Measurements from ENCODE around the gene NUP210L. TPM values are rescaled to one million over a fixed set of nuclear protein-coding genes. Genes with fewer than 3 reads are reported as not detected.

Gene NUP210L
- total RNA-seq, 2 experiments from 2014 or later = 0.03 to 0.06 TPM

DNA sequence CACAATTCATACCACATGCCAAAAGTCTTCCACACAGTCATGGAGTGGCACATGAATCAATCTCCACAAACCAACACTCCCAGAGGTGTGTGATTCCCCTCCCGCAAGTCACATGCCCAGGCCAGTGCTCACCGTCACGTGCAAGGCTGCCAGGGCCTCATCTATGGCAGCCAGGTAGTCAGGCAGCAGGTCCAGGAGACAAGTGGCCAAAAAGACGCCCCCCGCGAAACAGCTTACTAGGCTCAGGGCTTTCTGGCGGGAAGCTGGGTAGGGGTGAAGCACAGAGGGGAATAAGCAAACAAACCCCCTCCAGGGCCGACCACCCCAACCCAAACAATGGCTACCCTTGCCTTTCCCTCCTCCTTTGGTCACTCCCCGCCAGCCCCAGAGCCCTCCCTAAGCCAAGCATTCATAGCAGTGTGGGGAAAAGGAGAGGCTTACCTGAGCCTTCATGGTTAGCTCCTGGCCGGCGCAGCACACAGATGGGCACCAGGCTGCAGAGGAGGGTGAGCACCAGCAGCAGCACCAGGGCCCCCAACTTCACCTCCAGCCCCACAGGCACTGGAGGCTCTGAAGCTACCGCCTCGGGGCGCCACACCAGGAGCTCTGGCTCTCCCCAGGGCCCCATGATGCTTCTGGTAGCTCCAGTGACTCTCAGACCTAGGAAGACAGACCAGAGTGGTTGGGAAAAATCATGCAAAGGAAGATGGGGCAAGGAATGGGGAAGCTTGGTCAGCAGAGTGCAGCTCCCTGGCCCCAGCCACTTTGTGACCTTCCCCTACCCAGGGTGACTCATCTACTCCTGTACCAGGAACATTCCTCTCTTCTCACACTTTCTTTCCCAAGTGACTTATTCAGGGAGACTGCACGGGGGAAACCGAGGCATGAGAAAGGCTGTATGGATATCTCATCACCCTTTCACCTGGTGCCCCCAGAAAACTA lies 192.5 kb downstream of the NUP210L start:
- H2AFZ ChIP-seq (ENCODE audit: low read length) = peak overlapping the region; percentile 34; the same call in 1 of the 2 replicates
- H4K20me1 ChIP-seq (ENCODE audit: insufficient read depth, low read length) = no peaks in the 10 kb centered on the region
- H3K9me3 ChIP-seq (ENCODE audit: low read length) = no peaks in the 10 kb centered on the region
- peaks cover 42% of the 10 kb centered on the region for H3K4me1 ChIP-seq (ENCODE audit: insufficient read depth, low read length, poor library complexity, severe bottlenecking)
- peak; percentile 34; the same call in 1 of the 2 replicates for TF ChIP-seq CTCF (conservative IDR thresholded peaks at IDR 0.05; ENCODE audit: low read length)
- no peak for TF ChIP-seq EZH2phosphoT487 (IDR thresholded peaks at IDR 0.05; ENCODE audit: borderline replicate concordance, low read depth, low read length)
- CTCF ChIA-PET (ENCODE audit: unreplicated experiment) = no interaction called here
- peaks cover 46% of the 10 kb centered on the region for H3K79me2 ChIP-seq (ENCODE audit: insufficient read depth, low read depth, low read length)
- H3K9me2 ChIP-seq (ENCODE audit: insufficient read depth, low read length) = no peaks in the 10 kb centered on the region
- DNase-seq (ENCODE audit: low spot score) = no peak
- intact Hi-C loops (cut with micrococcal nuclease; ENCODE audit: unreplicated experiment) = loop anchor here (1.0 kb wide), 1 partner anchor 39 kb away; no protein-coding TSS in a partner anchor
- peaks cover 20% of the 10 kb centered on the region for H3K36me3 ChIP-seq (ENCODE audit: insufficient read depth, low read length)
- H3K4me2 ChIP-seq (ENCODE audit: low read length) = peak overlapping the region; percentile 99
- peak overlapping the region; percentile 85 for H3K4me3 ChIP-seq (ENCODE audit: low read depth, low read length, poor library complexity, severe bottlenecking)
- POLR2A ChIA-PET = interaction anchor here (1.1 to 2.6 kb wide), 7 partner anchors 12 to 41 kb away, joined by 3 to 24 read pairs (median 5); partner anchors contain the start of genes GATAD2B, JTB and RAB13
- H3K27ac ChIP-seq (ENCODE audit: low read depth, low read length, poor library complexity, severe bottlenecking) = peak overlapping the region; percentile 63
- BruUV-seq (replicated peaks) = no TSS peak

- TF ChIP-seq EZH2phosphoT487 (IDR thresholded peaks at IDR 0.05; ENCODE audit: borderline replicate concordance, low read depth, low read length) (no peak), CTCF (conservative IDR thresholded peaks at IDR 0.05; ENCODE audit: low read length) (no peak)
- Histone ChIP-seq H4K20me1 (ENCODE audit: insufficient read depth, low read length) (peaks cover 2% of the 10 kb centered on the region; the same call in 1 of the 2 replicates), H3K36me3 (ENCODE audit: insufficient read depth, low read length) (peaks cover 20% of the 10 kb centered on the region), H3K79me2 (ENCODE audit: insufficient read depth, low read depth, low read length) (peaks cover 50% of the 10 kb centered on the region), H3K9me2 (ENCODE audit: insufficient read depth, low read length) (no peaks in the 10 kb centered on the region), H3K4me1 (ENCODE audit: insufficient read depth, low read length, poor library complexity, severe bottlenecking) (peaks cover 49% of the 10 kb centered on the region), H3K4me2 (ENCODE audit: low read length) (peak overlapping the region; percentile 99), H3K9me3 (ENCODE audit: low read length) (no peaks in the 10 kb centered on the region), H3K27ac (ENCODE audit: low read depth, low read length, poor library complexity, severe bottlenecking) (no peak overlapping the region), H2AFZ (ENCODE audit: low read length) (no peak overlapping the region), H3K4me3 (ENCODE audit: low read depth, low read length, poor library complexity, severe bottlenecking) (peak overlapping the region; percentile 85)
- CTCF ChIA-PET (ENCODE audit: unreplicated experiment) = no interaction called here
- no TSS peak for BruUV-seq (replicated peaks)
- intact Hi-C loops (cut with micrococcal nuclease; ENCODE audit: unreplicated experiment) = no loop called here
- POLR2A ChIA-PET = no interaction called here
- DNase-seq (ENCODE audit: low spot score) = no peak
Observed at GRCh38 chr1:153961421-153961820, 193.5 kb downstream of the NUP210L start.

DNA sequence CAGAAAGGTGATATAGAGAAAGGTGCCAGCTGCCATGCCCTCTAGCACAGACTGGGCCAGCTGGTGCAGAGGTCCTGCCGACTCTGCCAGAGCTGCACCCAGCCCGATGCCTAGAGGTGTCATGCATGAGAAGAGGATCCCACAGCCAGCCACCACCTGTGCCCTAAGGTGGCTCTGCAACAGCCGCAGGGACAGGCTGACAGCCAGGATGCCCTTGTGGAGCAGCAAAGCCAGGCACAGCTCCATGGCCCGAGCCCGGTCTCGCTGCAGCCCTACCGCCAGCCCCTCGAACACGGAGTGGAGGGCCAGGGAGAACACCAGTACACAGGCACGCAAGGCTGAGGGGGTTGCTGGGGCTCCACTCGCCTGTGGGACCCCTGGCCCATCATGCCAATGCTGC lies 194.7 kb downstream of the NUP210L start:
- Histone ChIP-seq H4K20me1 (ENCODE audit: insufficient read depth, low read length) (peaks cover 9% of the 10 kb centered on the region; the same call in 1 of the 2 replicates), H3K9me2 (ENCODE audit: insufficient read depth, low read length) (no peaks in the 10 kb centered on the region), H3K4me1 (ENCODE audit: insufficient read depth, low read length, poor library complexity, severe bottlenecking) (peaks cover 53% of the 10 kb centered on the region), H3K27ac (ENCODE audit: low read depth, low read length, poor library complexity, severe bottlenecking) (no peak overlapping the region), H3K36me3 (ENCODE audit: insufficient read depth, low read length) (peaks cover 14% of the 10 kb centered on the region; the same call in 1 of the 2 replicates), H3K4me2 (ENCODE audit: low read length) (no peak overlapping the region), H3K9me3 (ENCODE audit: low read length) (no peaks in the 10 kb centered on the region), H3K4me3 (ENCODE audit: low read depth, low read length, poor library complexity, severe bottlenecking) (no peak overlapping the region), H3K79me2 (ENCODE audit: insufficient read depth, low read depth, low read length) (peaks cover 51% of the 10 kb centered on the region), H2AFZ (ENCODE audit: low read length) (no peak overlapping the region)
- intact Hi-C loops (cut with micrococcal nuclease; ENCODE audit: unreplicated experiment) = no loop called here
- no peak for TF ChIP-seq EZH2phosphoT487 (IDR thresholded peaks at IDR 0.05; ENCODE audit: borderline replicate concordance, low read depth, low read length)
- TF ChIP-seq CTCF (conservative IDR thresholded peaks at IDR 0.05; ENCODE audit: low read length) = no peak
- DNase-seq (ENCODE audit: low spot score) = no peak
- BruUV-seq (replicated peaks) = no TSS peak
- ChIA-PET POLR2A (no interaction called here), CTCF (ENCODE audit: unreplicated experiment) (no interaction called here)
